SK-N-SH treated with all-trans-retinoic acid at 6 μM for 48 hours (cell line): ENCODE measurements around the gene TUBGCP5.

Experiments used
- CREB5 ChIP-seq: fragments of 250-450 bp; sonication (Bioruptor Pico); IDR thresholded peaks from 2 replicates; pipeline ENCODE4 v1.5.1; 2020; ENCODE audit warnings: low read depth, mild to moderate bottlenecking, moderate library complexity
- CSRNP3 ChIP-seq: fragments of 250-450 bp; sonication (Bioruptor Pico); IDR thresholded peaks from 2 replicates; pipeline ENCODE4 v1.5.1; 2021; ENCODE audit warnings: mild to moderate bottlenecking, moderate library complexity
- OSR1 ChIP-seq: fragments of 250-450 bp; sonication (Bioruptor Pico); IDR thresholded peaks from 2 replicates; pipeline ENCODE4 v1.8.0; 2022; ENCODE audit warnings: moderate library complexity, mild to moderate bottlenecking, inconsistent platforms
- RARB ChIP-seq: fragments of 250-450 bp; sonication (Bioruptor Pico); IDR thresholded peaks from 2 replicates; pipeline ENCODE4 v1.8.0; 2021; ENCODE audit warnings: mild to moderate bottlenecking, moderate library complexity
- TSHZ2 ChIP-seq: fragments of 250-450 bp; sonication (Bioruptor Pico); IDR thresholded peaks from 2 replicates; pipeline ENCODE4 v1.5.0; 2020; ENCODE audit warnings: mild to moderate bottlenecking, moderate library complexity

- TF ChIP-seq CSRNP3 (no peak), CREB5 (no peak), TSHZ2 (CRISPR knock-in tag) (no peak), OSR1 (CRISPR knock-in tag) (no peak), RARB (CRISPR knock-in tag) (no peak)
These were observed 65.4 kb downstream of the TUBGCP5 start for GRCh38 chr15:22973987-22974386.
